ENCODE measurements around the gene CEBPG. TPM values are rescaled to one million over a fixed set of nuclear protein-coding genes. Genes with fewer than 3 reads are reported as not detected.

The CEBPG gene
- total and polyA plus RNA-seq, 5 donors, result 12.7 to 18.3 (median 15.5) TPM

GRCh38 chr19:33382982-33383381 lies 9.5 kb downstream of the CEBPG start:
- Histone ChIP-seq H3K4me1 (ENCODE audit: control insufficient read depth, insufficient read depth, low read length) (peaks cover 3% of the 10 kb centered on the region), H3K27me3 (ENCODE audit: control insufficient read depth, insufficient read depth) (no peaks in the 10 kb centered on the region), H3K4me3 (ENCODE audit: low read length) (no peak overlapping the region), H3K9me3 (ENCODE audit: control insufficient read depth, low read length) (no peaks in the 10 kb centered on the region), H3K27ac (ENCODE audit: low read length) (no peak overlapping the region)
- no peak for DNase-seq
- no peak for ATAC-seq
- 89% methylated on average over 4 of the region's 4 CpGs for WGBS
- intact Hi-C loops (cut with DNase I), result no loop called here

- no peaks in the 10 kb centered on the region for H3K9me3 ChIP-seq (ENCODE audit: control insufficient read depth, low read length)
- intact Hi-C loops (cut with DNase I), result no loop called here
- no peak overlapping the region for H3K27ac ChIP-seq (ENCODE audit: low read length)
- H3K27me3 ChIP-seq (ENCODE audit: control insufficient read depth, insufficient read depth), result no peaks in the 10 kb centered on the region
- ATAC-seq (no peak), DNase-seq (no peak)
- 89% methylated on average over 13 of the region's 13 CpGs for WGBS
- H3K4me3 ChIP-seq (ENCODE audit: low read length), result no peak overlapping the region
- peaks cover 4% of the 10 kb centered on the region for H3K4me1 ChIP-seq (ENCODE audit: control insufficient read depth, insufficient read depth, low read length)
Observed at GRCh38 chr19:33383720-33384292, 10.3 kb downstream of the CEBPG start.

- 96% methylated on average over 8 of the region's 8 CpGs for WGBS
- Histone ChIP-seq H3K4me1 (ENCODE audit: control insufficient read depth, insufficient read depth, low read length) (peaks cover 6% of the 10 kb centered on the region), H3K27me3 (ENCODE audit: control insufficient read depth, insufficient read depth) (no peaks in the 10 kb centered on the region), H3K4me3 (ENCODE audit: low read length) (no peak overlapping the region), H3K9me3 (ENCODE audit: control insufficient read depth, low read length) (no peaks in the 10 kb centered on the region), H3K27ac (ENCODE audit: low read length) (no peak overlapping the region)
- ATAC-seq (no peak), DNase-seq (no peak)
- intact Hi-C loops (cut with DNase I), result no loop called here
Observed at GRCh38 chr19:33384983-33385382, 11.5 kb downstream of the CEBPG start.

GRCh38 chr19:33385956-33386355 lies 12.4 kb downstream of the CEBPG start:
- 50% methylated on average over 6 of the region's 6 CpGs for WGBS
- intact Hi-C loops (cut with DNase I), result no loop called here
- no peaks in the 10 kb centered on the region for H3K9me3 ChIP-seq (ENCODE audit: control insufficient read depth, low read length)
- H3K4me1 ChIP-seq (ENCODE audit: control insufficient read depth, insufficient read depth, low read length), result peaks cover 8% of the 10 kb centered on the region
- H3K27me3 ChIP-seq (ENCODE audit: control insufficient read depth, insufficient read depth), result no peaks in the 10 kb centered on the region
- no peak overlapping the region for H3K4me3 ChIP-seq (ENCODE audit: low read length)
- DNase-seq, result peak in 2 of 3 donors; percentile 74 to 79
- no peak overlapping the region for H3K27ac ChIP-seq (ENCODE audit: low read length)
- peak in 1 of 2 donors; percentile 8 for ATAC-seq

GRCh38 chr19:33386361-33386858 lies 12.9 kb downstream of the CEBPG start:
- WGBS, result 86% methylated on average over 15 of the region's 15 CpGs
- intact Hi-C loops (cut with DNase I), result no loop called here
- no peak overlapping the region for H3K4me3 ChIP-seq (ENCODE audit: low read length)
- H3K27me3 ChIP-seq (ENCODE audit: control insufficient read depth, insufficient read depth), result no peaks in the 10 kb centered on the region
- DNase-seq, result peak in 1 of 3 donors; percentile 57
- ATAC-seq, result no peak
- H3K9me3 ChIP-seq (ENCODE audit: control insufficient read depth, low read length), result no peaks in the 10 kb centered on the region
- no peak overlapping the region for H3K27ac ChIP-seq (ENCODE audit: low read length)
- peaks cover 11% of the 10 kb centered on the region for H3K4me1 ChIP-seq (ENCODE audit: control insufficient read depth, insufficient read depth, low read length)

- Histone ChIP-seq H3K27me3 (ENCODE audit: control insufficient read depth, insufficient read depth) (no peaks in the 10 kb centered on the region), H3K9me3 (ENCODE audit: control insufficient read depth, low read length) (no peaks in the 10 kb centered on the region), H3K27ac (ENCODE audit: low read length) (no peak overlapping the region), H3K4me3 (ENCODE audit: low read length) (no peak overlapping the region), H3K4me1 (ENCODE audit: control insufficient read depth, insufficient read depth, low read length) (peaks cover 17% of the 10 kb centered on the region)
- ATAC-seq (no peak), DNase-seq (peak in 2 of 3 donors; percentile 52 to 67)
- intact Hi-C loops (cut with DNase I), result no loop called here
- WGBS, result 97% methylated on average over 39 of the region's 39 CpGs
Observed at GRCh38 chr19:33387351-33388230, 14.1 kb downstream of the CEBPG start.

- no peaks in the 10 kb centered on the region for H3K9me3 ChIP-seq (ENCODE audit: control insufficient read depth, low read length)
- ATAC-seq (peak; percentile 17 to 19), DNase-seq (peak; percentile 70 to 86 (median 82))
- intact Hi-C loops (cut with DNase I), result no loop called here
- no peak overlapping the region for H3K4me3 ChIP-seq (ENCODE audit: low read length)
- H3K27ac ChIP-seq (ENCODE audit: low read length), result peak overlapping the region; percentile 85
- 68% methylated on average over 13 of the region's 13 CpGs for WGBS
- H3K27me3 ChIP-seq (ENCODE audit: control insufficient read depth, insufficient read depth), result no peaks in the 10 kb centered on the region
- H3K4me1 ChIP-seq (ENCODE audit: control insufficient read depth, insufficient read depth, low read length), result peaks cover 20% of the 10 kb centered on the region
Observed at GRCh38 chr19:33388231-33388724, 14.8 kb downstream of the CEBPG start.

- ATAC-seq, result peak; percentile 2 to 12
- Histone ChIP-seq H3K9me3 (ENCODE audit: control insufficient read depth, low read length) (no peaks in the 10 kb centered on the region), H3K4me1 (ENCODE audit: control insufficient read depth, insufficient read depth, low read length) (peaks cover 23% of the 10 kb centered on the region), H3K27ac (ENCODE audit: low read length) (peak overlapping the region; percentile 85), H3K27me3 (ENCODE audit: control insufficient read depth, insufficient read depth) (no peaks in the 10 kb centered on the region), H3K4me3 (ENCODE audit: low read length) (no peak overlapping the region)
- intact Hi-C loops (cut with DNase I), result no loop called here
- peak in 2 of 3 donors; percentile 76 to 83 for DNase-seq
- 59% methylated on average over 28 of the region's 28 CpGs for WGBS
Observed at GRCh38 chr19:33388725-33389420, 15.4 kb downstream of the CEBPG start.

- ATAC-seq (peak; percentile 5 to 27), DNase-seq (peak in 2 of 3 donors; percentile 73)
- no peak overlapping the region for H3K4me3 ChIP-seq (ENCODE audit: low read length)
- peak overlapping the region; percentile 85 for H3K27ac ChIP-seq (ENCODE audit: low read length)
- intact Hi-C loops (cut with DNase I), result no loop called here
- WGBS, result 58% methylated on average over 22 of the region's 22 CpGs
- no peaks in the 10 kb centered on the region for H3K27me3 ChIP-seq (ENCODE audit: control insufficient read depth, insufficient read depth)
- no peaks in the 10 kb centered on the region for H3K9me3 ChIP-seq (ENCODE audit: control insufficient read depth, low read length)
- H3K4me1 ChIP-seq (ENCODE audit: control insufficient read depth, insufficient read depth, low read length), result peaks cover 24% of the 10 kb centered on the region
Observed at GRCh38 chr19:33389421-33390100, 16.1 kb downstream of the CEBPG start.

GRCh38 chr19:33390101-33390907 lies 16.8 kb downstream of the CEBPG start:
- Histone ChIP-seq H3K4me1 (ENCODE audit: control insufficient read depth, insufficient read depth, low read length) (peaks cover 29% of the 10 kb centered on the region), H3K9me3 (ENCODE audit: control insufficient read depth, low read length) (no peaks in the 10 kb centered on the region), H3K4me3 (ENCODE audit: low read length) (no peak overlapping the region), H3K27me3 (ENCODE audit: control insufficient read depth, insufficient read depth) (no peaks in the 10 kb centered on the region), H3K27ac (ENCODE audit: low read length) (peak overlapping the region; percentile 85)
- intact Hi-C loops (cut with DNase I), result no loop called here
- DNase-seq (peak; percentile 76 to 91 (median 89)), ATAC-seq (peak; percentile 11 to 22)
- WGBS, result 46% methylated on average over 19 of the region's 19 CpGs

Data from right cardiac atrium (tissue), 5 donors.